GM21423 (cell line): ENCODE results near the gene MRPS2.

Experiments
- ATAC-seq: cut with Tn5 transposase; IDR thresholded peaks from one replicate; pipeline ENCODE4 v1.9.1; 2021; ENCODE audit warnings: mild to moderate bottlenecking, moderate library complexity; ENCODE audit not compliant: unreplicated experiment

The MRPS2 gene

DNA sequence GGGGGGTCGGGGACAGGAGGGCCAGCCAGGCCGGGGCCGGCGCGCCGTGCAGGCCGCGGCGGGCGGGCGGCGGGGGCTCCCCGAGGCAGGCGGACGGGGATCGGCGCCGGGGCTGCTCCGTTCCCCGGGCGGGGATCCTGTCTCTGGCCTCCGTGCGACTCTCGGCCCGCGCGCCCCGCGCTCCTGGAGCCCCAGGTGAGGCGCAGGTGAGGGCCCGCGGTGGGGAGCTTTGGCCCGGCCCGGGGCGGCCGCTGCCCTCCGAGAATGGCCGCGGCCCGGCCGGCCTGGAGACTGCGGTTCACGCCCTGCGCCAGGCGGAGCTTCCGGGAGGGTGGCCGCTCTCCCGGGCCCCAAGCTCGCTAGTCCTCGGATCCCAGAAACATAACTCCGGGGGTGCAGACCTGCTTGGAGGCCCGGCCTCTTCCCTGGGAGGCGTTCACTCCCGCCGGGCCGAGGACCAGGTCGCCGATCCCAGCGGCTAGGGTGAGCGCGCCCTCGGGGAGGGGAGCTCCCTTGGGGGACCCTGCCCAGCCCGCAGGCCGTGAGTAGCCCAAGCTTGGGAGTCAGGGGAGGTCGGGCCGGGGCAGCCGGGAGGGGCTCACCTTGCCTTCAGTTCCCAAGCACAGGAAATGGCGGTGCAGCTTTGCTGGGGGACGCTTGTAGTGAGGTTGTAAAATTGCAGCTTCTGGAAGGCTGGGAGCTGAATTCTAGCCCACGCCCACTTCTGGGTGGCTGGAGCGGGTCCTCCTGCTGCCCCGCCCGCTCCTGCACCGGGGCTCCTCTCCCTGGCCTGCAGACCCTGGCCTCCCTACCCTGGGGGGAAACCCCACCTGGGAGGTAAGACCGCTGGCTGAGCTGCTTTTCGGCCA lies 20.2 kb upstream of the MRPS2 start:
- ATAC-seq, result no peak

DNA sequence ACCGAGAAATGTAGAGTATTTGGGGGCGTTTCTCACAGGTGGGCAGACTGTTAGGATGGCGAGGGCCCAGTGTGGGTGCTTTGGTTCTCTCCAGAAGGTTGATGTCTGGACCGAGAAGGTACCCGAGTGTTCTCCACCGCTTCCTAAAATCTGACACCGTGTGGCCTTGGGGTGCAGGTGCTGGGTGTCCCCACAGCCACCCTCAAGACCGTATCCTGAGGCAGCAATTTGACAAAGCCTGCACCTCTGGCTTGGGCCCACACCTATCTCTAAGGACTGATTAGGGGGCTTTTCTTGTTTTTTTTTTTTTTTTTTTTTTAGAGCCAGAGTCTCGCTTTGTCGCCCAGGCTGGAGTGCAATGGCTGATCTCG lies 19.6 kb upstream of the MRPS2 start:
- ATAC-seq, result no peak

DNA sequence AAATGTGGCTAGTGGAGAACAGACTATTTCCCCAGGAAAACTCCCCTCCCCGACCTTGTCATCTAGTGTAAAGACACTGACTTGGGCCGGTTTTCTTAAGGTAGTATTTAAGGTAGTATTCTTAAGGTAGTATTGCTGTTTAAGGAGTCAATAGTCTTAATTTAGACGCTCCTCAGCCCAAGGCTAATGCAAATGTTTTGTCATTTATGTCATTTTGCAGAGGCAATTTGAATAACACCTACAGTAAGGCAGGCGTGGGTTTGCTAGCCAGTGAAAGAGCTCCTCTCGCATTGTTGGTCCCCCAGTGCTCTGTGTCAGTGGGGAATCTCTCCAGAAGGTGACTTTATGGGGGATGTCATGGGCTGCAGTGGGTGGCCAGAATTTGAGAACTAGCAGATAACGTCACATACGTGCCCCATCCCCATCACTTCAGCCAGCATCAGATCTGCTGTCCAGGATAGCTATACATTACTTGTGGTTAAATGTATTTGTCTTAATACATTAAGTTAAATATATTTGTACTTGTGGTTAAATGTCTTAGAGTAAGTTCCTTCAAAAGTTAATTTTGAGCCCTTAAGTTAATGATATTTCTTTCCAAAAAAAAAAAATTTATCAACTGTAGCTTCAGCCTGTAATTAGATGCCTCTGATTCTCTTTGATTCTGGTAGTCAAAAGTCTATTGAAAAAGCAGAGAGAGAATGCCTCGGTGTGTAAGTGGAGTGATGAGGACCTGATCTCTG lies 18.3 kb upstream of the MRPS2 start:
- no peak for ATAC-seq

DNA sequence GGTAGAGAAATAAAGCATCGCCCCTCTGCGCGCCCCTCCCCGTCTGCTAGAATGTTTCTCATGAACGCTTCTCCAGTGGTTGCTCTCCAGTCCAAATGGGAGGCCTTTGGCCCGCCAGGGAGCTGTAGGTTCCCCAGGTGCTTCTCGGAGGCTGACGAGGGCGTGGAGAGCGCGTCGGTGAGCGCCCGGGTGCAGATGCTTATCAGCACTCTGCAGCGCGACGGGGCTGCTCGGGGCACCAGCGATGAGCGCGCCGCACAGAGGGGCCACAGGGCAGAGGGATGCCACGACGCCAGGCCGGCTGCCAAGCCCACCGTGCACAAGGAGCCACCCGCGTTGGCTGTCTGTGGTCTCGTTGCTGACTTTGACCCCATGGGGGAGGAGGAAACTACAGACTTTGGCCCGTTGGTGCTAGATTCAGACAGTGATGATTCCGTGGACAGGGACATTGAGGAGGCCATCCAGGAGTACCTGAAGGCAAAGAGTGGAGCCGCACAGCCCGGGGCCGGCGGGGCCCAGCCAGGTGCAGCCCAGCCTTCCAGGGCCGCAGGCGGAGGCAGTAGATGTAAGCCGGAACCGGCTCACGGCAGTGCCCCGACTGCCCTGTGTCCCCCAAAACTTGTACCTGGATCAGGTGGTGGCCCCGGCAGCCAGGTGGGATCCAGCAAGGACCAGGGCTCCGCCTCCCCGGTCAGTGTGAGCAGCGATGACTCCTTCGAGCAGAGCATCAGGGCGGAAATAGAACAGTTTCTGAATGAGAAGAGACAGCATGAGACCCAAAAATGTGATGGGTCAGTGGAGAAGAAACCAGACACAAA lies 15.8 kb upstream of the MRPS2 start:
- no peak for ATAC-seq

DNA sequence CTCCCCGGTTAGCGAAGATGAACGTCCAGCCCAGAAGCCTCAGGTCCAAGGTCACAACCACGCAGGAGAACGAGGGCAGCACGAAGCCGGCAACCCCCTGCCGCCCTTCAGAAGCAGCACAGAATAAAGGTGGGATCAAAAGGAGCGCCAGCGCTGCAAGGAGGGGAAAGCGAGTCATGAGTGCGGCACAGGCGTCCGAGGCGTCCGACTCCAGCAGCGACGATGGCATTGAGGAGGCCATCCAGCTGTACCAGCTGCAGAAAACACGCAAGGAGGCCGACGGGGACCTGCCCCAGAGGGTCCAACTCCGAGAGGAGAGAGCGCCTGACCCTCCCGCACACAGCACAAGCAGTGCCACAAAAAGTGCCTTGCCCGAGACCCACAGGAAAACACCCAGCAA lies 15.1 kb upstream of the MRPS2 start:
- ATAC-seq, result no peak

DNA sequence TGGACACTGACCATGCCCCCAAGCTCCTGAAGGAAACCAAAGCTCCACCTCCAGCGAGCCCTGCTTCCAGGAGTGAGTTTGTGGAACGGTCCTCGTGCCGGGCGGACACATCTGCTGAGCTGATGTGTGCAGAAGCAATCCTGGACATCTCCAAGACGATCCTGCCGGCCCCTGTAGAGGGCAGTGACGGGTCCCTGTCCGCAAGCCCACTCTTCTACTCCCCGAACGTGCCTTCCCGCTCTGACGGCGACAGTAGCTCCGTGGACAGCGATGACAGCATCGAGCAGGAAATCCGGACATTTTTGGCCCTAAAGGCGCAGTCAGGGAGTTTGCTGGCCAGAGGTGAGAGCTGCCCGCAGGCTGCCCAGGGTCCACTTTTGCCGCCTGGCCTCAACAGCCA lies 14.7 kb upstream of the MRPS2 start:
- no peak for ATAC-seq

DNA sequence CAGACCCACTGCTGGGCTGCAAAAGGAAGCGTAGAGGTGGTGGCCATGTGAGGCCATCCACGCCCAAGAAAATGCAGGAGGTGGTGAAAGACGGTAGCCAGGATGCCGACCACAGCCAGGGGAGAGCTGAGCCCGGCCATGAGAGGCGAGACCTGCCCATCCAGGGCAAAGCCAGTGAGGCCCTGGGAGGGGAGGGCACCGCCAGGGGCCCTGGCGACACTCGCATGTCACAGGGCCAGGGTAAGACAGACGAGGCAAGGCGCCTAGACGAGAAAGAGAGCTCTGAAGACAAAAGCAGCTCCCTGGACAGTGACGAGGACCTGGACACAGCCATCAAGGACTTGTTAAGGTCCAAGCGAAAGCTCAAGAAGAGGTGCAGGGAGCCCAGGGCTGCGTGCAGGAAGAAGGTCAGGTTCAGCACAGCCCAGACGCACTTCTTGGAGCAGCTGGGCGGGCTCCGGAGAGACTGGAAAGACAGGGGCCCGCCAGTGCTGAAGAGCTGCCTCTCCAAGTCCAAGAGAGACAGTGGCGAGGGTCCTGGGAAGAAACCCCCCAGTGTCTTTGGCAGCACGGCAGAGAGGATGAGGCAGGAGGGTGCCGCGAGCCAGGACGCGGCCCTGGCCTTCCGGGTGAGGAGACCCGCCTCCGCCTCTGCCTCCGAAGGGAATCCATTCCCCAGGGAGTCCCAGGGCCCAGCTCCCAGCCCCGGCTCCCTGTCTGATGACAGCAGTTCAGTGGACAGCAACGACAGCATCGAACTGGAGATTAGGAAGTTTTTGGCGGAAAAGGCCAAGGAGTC lies 14.0 kb upstream of the MRPS2 start:
- ATAC-seq, result no peak

DNA sequence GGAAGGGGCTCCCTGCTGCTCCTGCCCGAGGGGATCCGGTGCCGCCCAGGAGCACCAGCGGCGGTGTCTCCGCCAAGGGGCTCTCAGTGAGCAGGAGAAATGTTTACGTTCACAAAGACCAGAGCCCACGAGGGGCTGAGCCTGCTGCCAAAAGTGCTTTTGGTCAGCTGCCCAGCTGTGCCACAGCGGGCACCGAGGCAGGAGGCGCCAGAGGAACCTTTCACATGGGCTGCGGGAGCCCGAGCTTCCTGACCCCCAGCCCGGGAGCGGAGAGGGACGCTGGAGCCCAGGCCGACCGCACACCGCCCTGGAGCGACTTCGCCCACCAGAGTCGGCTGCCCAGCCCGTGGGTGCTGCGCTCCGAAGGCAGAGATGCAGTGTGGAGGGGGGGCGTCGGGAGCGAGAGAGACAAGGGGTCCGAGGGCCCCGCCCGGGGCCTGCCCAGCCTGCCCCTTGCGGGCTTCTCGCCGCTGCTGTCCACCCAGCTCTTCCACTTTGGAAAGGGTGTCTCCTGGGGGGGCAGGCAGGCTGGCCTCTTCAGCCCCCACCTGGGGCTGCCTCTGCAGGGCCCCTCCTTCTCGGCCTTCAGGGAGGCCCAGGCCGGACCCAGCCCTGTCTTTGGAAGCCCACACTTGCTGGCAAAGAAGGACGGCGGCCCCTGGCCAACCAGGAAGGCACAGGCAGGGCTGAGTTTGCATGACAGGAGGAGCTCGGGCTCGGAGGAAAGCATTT lies 13.0 kb upstream of the MRPS2 start:
- no peak for ATAC-seq

DNA sequence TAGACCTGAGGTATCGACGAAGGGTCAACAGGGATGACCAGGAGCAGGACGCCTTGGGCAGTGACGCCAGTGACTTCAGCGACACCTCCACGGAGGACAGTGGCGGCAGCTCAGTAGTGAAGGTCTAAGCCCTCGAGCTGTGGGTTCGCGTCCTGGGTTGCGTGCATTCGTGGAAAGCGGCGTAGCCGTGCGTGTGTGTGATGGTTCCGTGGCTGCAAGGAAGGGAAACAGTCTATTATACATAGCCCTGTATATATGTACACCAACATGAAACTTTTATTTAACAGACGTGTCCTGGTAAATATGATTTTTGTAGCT lies 12.5 kb upstream of the MRPS2 start:
- ATAC-seq, result no peak

DNA sequence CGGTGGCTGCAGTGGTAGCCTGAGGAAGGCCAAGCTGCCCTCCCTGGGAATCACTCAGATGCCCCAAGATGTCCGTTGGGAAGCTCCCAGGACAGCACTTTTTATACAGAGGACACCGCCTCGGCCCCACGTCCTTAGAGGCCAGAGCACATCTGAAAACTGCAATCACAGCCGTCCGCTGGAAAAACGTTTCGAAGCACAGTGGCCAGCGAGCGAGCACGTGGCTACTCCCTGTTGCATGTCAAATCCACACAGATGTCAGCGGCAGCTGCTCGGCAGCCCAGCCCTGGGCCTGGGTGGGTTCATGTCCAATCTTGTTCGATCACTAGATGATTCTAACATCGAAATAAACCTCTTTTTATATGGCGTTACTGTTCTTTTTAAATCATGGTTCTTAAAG lies 12.0 kb upstream of the MRPS2 start:
- no peak for ATAC-seq

DNA sequence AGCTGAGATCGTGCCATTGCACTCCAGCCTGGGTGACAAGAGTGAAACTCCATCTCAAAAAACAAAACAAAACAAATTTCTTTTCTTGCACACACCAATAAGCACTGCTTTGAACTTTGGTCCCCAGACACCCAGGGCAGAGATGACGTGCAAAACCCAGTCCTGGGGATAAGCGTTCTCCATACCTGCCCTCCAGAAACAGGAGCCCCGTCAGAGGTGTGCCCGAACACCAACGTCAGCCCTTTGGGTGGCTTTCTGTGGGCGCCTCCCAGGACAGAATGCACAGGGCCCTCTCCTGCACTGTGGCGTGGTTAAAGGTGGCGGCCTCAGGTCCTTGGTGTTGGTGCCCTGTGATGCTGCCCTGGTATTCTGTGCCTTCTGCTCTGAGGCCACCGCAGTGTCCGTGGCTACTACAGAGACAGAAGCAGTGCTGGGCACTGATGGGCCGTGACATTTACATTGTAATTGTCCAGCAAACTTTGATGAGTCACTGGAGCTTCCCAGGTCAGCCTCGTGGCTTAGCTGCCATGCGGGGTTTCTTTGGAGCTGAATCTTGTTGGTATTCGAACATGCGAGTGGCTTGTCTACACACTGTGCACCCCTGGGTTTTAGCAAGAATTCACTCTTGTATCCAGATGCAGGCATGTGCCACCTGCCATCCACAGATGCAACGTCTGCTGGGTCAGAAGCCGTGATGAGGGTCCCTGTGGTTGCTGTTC lies 11.1 kb upstream of the MRPS2 start:
- ATAC-seq, result no peak

DNA sequence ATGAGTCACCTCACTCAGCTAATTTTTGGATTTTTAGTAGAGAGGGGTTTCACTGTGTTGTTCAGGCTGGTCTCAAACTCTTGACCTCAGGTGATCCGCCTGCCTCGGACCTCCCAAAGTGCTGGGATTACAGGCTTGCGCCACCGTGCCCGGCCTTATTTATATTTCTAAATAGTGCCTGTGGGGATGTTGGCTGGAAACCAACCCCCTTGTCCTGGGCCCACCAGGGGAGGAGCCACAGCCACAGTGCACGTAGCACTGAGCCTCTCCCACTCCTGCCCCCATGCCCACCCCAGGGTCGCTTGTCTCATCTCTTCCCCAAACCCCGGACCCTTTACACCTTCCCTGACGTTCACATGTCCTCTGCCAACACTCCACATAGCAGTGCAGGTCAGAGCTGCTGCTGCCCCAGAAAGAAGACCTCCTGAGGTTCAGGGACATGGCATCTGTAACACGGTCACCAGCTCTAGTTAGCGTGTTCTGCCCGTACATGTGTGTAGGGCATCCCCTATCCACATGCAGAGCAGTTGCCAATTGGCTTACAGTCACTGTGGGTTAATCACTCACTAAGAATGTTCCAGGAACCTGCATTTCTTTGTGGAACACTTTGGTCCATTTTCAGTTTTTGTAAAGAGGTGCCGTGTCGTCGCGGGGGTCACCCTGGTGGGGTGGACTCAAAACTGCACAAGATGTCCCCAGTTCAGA lies 10.2 kb upstream of the MRPS2 start:
- ATAC-seq, result no peak

DNA sequence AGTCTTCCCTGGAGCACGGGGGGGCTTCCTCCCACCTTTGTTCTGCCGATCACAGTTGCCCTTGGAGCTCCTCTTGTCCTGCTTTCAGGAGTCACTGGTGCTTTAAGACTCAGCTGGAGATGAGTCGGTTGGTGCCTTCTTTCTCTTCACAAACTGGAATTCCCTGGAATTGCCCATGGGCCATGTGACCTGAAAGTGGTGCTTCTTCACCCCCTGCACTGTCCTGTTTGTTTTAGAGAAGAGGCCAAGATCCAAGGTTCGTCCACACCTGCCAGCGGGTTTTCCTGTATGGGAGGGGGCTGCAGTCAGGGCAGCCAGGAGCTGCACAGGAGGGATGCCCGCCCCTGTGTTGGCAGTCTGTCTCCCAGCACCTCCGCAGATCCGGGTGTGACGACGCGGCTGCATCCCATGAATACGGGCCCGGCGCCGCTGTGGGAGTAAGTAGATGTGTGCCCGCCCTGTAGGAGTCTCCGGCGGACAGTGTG lies 9.5 kb upstream of the MRPS2 start:
- no peak for ATAC-seq

DNA sequence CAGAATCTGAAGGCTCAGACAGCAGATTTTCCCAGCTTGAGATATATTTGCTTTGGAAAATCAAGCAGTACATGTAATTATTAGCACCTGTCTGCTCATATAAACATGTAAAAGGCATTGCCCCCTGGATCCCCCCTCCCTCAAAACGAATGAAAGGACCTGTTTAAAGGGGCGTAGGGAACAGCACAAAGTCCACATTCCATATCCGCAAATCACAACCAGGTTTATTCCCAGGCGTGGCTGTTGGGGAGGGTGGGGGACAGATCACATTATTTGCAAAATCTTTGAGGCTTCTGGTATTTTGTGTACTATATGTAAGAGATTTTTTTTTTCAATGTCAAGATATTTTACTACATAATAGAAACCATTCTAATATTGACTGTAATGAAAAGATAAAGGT lies 8.7 kb upstream of the MRPS2 start:
- no peak for ATAC-seq

DNA sequence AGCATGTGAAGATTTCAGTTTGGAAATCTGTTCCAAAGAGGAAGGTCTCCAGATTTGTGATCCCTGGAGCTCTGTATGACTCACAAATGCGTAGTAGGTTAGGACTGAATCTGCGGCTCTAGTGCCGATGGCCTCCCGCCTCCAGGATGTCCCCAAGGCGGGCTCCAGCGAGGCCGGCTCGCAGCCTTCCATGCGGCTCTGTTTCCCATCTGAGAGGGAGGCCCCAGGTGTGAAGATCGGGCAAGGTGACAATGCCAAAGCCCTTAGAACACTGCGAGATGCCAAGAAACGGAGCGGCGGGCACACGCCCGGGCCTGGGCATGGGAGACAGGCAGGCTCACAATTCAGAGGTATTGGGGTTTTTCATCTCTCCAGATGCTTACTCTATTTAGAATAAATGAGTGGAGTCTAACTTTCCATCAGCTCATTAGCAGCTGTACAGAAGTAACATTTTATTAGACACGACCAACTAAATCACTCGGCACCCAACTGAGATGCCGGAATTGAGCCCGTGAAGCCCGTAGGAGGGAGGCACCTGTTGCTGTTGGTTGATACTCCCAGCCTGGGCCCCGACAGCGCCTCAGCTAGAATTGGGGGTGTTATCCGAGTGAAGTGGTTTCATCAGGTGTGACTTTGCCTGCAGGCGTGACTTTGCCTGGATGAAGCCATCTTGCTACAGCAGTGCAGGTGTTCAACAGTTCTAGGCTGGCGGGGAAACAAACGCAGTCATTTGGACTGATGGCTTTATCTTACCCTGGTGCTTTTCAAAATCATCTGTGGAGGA lies 7.4 kb upstream of the MRPS2 start:
- ATAC-seq, result no peak

DNA sequence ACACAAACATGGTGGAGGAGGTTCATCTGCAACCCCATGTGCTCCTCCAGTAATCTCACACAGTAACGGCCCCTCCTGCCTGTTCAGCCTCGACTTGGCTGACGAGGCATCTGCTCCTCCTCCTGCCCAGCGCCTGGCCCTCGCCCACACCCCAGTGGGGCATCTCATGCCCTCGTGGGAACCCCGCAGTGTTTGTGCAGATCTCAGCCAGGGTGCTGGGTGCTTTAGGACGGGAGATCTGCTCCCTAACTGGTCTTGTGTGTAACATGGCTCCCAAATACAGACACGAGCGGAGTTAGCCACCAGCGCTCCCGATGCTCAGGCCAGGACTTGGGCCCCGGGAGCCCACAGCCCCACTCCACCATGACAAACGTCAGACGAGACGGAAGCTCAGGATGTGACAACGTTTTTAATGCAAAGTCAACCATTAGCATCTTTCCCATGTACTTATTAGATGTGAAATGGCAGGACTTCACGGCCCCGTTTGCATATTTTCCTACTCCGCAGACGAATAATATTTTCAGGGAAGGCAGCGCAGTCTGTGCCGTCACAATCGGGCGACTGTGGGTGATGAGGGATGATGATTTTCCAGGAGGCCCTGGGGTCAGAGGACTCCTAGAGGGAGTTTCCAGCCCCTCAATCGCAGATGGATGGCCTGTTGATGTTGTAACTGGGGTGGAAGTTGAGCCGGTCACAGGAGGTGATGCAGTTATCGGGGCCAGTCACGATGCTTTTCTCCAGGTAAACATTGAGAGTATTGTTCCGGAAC lies 5.5 kb upstream of the MRPS2 start:
- ATAC-seq, result no peak

DNA sequence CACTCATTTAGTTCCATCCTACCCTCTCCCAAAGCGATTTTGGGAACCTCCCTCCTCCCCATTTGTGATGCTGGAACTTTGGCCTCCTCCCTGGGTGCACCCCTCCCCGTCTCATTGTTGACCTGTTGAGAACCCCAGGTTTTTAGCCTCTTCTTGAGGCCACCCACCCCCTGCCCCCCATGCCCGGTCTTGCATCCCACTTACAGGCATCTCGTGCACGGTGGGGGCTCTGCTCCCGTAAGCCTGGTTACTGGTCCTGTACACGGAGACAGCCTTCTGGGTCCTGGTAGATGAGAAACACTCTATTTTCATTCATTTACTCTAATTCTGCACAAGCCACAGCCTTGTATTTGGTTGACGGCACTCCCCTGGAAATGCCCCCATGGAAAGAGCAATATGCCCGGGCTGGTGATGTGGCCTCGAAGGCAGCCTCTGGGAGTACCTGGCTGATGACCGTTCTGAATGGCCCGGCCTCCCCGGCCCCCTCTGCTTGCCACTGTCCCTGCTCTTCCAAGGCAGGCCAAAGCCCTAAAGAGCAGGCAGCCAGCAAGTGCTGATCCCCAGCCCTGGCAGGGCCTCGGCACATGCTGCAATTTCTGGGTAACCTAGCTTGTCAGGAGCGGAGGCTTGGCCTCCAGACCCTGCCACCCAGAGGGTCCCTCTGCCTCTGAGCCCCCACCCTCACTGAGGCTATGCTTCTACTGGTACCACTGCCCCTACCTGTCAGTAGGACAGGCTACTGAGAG lies 1.9 kb upstream of the MRPS2 start:
- no peak for ATAC-seq
